Activated CD4-positive, CD25-positive, alpha-beta regulatory T cell treated with anti-CD3 and anti-CD28 coated beads, Interleukin-2, amount 50 U/mL, for 24 hours (primary cell): Measurements from ENCODE around the gene FRK.
A peak's percentile ranks its signal among the peaks of the same experiment; 100 is the strongest.
"Not testable (repeated sequence)": the region's sequence is repeated elsewhere in the genome, so short reads cannot be mapped to it uniquely, and the experiment has no call there.

Source experiments
- ATAC-seq, 2 donors: fragments of 150-1000 bp; cut with Tn5 transposase; one replicate each; pipeline ENCODE4 v1.10.0; 2021; ENCODE audit warnings: mild to moderate bottlenecking in 1 of 2, moderate library complexity in 1 of 2

FRK gene, protein sequence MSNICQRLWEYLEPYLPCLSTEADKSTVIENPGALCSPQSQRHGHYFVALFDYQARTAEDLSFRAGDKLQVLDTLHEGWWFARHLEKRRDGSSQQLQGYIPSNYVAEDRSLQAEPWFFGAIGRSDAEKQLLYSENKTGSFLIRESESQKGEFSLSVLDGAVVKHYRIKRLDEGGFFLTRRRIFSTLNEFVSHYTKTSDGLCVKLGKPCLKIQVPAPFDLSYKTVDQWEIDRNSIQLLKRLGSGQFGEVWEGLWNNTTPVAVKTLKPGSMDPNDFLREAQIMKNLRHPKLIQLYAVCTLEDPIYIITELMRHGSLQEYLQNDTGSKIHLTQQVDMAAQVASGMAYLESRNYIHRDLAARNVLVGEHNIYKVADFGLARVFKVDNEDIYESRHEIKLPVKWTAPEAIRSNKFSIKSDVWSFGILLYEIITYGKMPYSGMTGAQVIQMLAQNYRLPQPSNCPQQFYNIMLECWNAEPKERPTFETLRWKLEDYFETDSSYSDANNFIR

DNA sequence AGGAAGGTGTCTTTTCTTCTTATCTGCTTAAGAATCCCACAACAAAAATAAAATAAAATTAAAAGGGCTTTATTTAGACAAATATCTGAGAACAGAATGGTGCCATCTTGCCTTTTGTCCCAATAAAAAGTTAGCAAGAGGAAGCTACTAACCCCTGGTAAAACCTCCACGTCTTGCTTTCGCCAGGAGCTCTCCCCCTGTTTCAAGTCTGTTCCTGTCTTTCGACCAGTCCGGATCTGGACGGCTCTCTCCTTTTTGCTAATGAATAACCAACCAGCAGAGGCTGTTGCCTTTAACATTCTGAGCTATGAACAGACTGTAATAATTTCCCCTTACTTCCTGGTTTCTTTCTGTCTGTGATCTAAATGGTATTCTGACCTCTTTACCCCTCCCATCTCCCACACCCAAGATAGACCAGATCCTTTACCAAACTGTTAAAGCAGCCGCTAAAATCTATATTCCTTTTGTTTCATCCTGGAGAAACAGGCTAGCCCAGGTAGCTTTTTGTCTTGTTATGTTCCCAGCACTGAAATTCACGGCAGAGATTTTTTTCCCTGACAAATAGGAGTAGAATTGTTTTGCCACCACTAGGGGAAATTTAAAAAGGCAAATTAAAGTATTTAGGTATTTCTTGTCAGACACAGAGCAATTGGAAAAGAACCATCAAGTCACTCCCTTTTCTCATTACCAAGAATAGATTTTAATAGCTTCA is at the start of gene FRK:
Gene FRK, minus strand, starts transcription at position 320 of the 712 bp plus-strand sequence. CDS start 580 bp downstream, outside the sequence.
- ATAC-seq: no peak

DNA sequence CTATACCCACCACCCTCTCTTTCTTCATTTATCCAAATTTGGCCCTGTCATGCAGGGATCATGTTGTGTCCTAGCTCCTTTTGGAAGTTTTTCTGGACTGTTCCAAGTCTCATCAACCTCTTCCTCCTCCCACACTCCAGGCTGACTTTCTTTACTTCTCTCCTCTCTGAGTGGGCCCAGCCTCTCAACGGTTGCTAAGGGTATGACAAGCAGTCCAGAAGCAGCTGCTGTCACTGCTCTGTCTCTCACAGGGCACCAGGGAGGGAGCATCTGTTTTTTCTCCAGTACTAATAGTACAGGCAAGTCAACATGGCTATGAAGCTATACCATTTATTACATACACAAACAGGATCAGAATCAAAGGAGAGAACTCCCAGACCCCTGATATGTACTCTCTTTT is 48.1 kb upstream of the FRK start:
- no peak for ATAC-seq

DNA sequence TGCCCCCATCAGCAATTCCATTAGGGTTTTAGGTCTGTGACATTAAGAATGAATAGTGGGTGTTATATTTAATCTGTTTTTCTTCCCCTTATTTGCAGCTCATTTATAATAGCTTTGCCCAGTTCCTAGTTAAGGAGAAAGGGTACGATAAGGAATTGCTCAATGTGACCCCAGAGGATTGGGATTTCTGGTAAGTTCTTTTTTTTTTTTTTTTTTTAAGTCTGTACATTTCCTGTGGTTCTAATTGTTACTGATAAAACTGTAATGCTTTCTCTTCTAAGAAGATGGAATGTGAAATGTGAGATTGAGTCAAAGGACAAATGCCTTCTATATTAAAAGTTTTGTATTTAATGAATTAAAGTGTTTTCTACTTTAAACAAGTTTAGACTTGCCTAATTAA is 45.5 kb upstream of the FRK start:
- ATAC-seq: no peak

DNA sequence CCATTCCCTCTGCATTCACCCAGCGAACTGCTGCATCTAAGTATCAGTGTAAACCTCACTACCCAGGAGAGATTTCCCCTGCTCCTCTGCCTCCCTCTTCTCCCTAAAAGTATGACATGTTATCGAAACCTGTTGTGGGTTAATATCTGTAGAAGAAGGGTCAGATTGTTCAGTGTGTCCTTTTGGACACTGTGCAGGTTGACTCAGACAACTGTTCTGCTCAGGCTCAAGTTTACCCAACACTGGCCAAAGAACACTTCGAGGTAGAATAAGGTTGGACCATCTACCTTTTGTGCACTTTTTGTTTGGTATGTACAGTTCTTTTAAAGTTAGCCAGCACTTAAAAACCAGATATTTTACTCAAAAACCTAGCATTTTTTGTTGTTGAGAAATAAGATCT is 44.6 kb upstream of the FRK start:
- no peak for ATAC-seq

DNA sequence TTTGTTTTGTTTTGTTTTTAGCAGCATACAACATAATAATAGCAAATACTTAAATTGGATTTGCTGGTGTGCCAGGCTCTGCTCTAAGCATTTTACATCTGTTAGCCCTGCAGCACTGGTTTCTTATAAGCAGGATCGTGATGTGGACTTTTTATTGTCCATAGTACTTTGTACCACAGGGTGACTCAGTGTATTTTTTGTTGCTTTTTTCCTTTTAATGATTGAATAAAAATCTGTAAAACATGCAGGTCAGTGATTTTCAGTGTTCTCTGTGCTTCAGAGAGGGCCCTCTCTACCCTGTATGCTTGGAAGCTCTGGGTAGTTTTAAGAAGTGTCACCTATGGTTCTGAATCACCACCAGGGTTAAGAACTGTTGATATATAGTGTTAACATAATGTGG is 43.9 kb upstream of the FRK start:
- ATAC-seq: no peak

DNA sequence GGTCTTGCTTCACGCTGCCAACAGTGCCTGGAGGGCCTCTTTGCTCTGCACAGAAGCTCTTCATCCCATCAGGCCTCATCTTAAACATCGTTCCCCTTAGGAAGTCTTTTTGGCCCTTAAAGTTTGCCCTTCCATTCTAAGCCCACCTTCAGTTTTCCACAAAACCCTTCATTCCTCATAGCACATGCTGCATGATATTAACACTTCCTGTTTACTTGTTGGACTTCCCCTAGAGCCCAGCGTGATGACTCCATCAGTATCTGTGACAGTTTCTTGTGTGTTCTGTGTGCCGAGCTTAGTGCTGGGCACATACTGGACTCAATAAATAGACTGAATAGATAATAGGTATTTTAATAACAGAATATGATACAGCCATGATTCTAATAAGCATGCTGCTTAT is 42.2 kb upstream of the FRK start:
- no peak for ATAC-seq

DNA sequence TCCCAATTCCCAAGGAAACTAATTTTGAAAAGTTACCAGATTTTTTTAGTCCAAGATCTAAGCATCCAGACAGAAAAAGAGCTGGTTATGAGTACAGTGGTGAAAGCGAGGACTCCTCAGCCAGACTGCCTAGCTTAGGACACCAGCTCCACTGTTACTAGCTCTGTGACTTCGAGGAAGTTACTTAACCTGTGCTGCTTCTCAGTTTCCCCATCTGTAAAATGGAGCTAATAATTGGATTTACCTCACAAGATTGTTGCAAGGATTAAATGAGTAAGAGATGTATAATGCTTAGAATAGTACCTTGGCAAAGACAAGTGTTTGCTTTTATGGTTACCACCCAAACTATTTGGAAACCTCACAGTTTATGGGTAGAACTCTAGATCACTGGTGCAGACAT is 41.1 kb upstream of the FRK start:
- no peak for ATAC-seq

DNA sequence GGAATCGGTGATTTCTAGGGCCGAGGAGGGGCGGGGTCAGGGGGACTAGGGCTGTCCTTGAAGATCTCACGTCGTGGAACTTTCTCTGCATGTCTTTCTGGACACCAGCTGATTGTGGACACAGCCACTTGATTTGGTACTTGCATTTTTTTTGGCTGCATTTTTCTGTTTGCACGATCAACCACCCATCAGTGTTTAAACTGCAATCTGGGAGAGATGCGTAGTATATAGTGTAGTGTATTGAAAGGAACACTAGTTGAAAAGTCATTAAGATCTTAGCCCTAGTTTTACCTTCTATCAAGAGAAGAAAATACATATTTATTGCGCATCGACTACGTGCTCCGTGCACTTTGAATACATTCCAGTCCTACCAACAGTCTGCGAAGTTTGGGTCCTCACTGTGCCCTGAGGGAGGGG is 40.6 kb upstream of the FRK start:
- ATAC-seq: no peak

DNA sequence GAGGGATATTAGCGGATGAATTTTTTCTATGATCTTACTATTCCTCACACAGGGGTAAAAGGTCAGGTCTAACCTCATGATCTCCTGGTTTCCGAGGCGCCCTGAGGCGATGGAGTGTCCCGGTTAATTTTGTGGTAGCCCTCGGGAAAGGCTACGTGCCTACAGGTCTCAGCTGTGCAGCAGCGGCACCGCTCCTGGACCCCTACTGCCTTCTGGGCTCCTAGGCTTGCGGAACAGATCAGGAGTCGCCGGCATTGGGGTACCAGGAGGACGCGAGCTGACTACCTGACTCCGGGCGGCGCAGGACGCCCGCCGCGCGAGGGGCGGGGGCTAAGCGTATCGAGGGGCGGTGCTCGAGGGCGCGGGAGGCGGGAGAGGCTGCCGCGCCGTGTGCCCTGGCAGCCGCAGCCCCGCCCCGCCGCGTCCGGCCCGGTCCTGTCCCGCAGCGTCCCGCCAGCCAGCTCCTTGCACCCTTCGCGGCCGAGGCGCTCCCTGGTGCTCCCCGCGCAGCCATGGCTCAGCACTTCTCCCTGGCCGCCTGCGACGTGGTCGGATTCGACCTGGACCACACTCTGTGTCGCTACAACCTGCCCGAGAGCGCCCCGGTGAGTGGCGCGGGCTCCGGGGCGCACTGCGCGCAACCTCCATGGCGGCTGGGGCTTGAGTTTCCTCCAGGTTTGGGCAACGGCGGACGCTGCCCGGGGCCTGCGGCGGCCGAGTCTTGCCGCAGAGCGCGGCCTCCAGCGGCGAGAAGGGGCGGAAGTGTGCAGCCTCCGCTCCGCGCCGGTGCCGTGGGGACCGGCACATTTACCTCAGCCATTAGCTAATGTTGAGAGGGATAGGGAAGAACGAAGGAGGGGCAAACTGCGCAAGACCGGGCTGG is 40.0 kb upstream of the FRK start, which contains the start of gene NT5DC1:
Gene NT5DC1, plus strand, starts transcription at position 435 of the 883 bp plus-strand sequence. Its CDS starts 78 bp downstream, at position 513.
- peak; percentile 92 to 95 for ATAC-seq

DNA sequence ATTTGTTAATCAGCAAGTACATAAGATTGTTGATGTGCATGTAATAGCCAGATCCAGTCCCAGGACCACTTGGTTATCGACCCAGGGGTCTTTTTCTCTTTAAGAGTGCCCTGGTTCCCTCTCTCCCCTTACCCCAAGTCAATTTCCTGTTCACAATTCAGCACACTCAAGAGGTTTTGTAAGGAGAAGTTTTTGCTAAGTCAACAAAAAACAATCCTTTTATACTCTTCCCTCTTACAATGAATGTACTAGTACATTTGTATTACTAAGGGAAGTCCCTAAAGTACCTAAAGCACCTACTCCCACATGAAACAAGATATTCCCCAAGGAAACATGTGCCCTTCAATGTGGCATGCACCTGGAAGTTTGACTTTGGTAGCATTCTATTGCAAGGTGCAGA is 38.3 kb upstream of the FRK start:
- ATAC-seq: no peak

DNA sequence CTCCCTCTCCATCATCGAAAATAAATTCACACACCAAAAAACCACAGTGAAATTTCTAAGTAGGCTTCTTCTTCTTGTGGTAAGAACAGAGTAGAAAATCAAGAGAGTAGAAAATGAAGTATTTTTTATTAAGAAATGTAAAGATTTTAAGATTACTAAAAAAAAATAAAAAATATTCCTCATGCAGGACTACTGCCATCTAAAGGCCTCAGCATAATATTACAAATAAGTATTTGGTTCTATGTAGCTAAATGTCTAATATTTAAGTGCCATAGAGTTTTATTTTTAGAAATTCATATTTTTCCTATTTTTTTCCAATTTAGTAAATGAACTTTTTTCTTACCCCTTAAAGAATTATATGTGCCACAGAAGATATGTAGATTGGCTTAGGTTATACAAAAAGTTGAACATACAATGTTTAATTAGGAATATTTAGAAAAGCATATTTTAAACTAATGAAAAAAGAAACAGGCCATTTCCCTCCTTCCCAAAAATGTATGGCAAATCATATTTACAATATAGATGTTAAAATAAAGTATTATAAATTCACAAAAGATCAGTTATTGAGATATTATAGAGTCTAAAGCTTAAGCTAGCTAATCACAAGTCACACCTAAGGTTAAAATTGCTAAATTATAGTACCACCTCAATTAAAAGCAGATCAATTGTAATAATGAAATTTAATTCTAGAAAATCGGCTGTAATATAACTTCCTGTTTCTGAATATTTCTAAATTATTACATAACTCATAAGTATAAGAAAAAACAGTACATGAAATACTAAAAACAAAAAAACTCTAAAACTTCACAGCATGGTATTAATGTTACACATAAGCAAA is 36.5 kb upstream of the FRK start:
- ATAC-seq: no peak

DNA sequence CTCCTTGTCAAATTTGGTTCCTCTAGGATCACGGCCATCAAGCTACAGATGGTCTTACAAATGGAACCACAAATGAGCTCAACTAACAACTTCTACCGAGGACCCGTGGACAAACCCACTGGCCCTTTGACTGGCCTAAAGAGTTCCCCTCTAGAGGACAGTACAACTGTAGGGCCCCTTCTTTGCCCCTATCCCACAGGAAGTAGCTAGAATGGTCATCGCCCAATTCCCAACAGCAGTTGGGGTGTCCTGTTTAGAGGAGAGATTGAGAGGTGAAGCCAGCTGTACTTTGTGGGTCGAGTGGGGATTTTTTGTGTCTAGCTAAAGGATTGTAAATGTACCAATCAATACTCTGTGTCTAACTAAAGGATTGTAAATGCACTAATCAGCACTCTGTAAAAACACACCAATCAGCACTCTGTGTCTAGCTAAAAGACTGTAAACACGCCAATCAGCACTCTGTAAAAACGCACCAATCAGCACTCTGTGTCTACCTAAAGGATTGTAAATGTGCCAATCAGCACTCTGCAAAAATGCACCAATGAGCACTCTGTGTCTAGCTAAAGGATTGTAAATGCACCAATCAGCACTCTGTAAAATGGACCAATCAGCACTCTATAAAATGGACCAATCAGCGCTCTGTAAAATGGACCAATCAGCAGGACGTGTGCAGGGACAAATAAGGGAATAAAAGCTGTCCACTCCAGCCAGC is 35.5 kb upstream of the FRK start:
- ATAC-seq: not testable (repeated sequence)

DNA sequence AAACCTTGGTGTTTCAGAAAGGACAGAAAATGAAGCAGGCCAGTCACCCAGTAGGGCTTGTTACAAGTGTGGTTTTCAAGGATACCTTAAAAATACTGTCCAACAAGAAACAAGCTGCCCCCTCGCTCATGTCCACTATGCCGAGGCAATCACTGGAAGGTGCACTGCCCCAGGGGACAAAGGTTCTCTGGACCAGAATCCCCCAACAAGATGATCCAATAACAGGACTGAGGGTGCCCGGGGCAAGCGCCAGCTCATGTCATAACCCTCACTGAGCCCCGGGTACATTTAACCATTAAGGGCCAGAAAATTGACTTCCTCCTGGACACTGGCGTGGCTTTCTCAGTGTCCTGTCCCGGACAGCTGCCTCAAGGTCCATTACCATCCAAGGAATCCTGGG is 33.4 kb upstream of the FRK start:
- ATAC-seq: no peak

DNA sequence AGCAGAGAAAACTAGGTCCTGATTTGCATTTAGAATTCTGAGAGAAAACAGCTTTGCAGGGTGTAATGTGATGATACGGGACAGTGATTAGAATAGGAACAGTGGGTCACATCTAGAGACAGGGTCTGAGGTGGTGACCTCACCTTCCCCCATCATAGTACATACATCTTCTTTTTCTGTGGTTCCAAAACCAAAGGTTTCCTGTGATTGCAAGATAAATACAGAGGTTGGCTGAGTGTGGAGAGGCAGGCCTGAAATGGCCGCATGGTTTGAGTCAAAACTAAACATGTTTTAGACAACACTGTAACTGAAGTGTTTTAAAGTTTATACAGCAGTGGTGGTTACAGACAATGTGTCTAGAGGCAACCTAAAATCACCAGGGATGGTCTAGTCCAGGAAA is 29.6 kb upstream of the FRK start:
- ATAC-seq: no peak

DNA sequence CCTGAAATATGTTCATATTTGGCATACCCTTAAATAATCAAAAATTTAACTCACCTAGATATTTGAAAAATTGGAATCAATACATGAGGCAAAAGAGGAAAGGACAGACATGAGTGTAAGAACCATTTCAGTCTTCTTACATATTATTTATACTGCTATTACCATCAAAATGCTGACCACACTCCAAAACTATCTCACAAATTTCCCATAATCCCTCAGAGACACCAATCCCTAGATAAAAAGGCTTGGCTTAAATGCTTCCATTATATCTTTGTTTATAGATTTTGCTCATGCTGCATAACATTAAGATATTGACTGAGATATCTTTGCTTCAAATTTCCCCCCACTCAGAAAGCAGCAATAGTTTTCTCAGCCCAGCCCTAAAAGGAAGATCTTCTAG is 28.3 kb upstream of the FRK start:
- ATAC-seq: no peak

DNA sequence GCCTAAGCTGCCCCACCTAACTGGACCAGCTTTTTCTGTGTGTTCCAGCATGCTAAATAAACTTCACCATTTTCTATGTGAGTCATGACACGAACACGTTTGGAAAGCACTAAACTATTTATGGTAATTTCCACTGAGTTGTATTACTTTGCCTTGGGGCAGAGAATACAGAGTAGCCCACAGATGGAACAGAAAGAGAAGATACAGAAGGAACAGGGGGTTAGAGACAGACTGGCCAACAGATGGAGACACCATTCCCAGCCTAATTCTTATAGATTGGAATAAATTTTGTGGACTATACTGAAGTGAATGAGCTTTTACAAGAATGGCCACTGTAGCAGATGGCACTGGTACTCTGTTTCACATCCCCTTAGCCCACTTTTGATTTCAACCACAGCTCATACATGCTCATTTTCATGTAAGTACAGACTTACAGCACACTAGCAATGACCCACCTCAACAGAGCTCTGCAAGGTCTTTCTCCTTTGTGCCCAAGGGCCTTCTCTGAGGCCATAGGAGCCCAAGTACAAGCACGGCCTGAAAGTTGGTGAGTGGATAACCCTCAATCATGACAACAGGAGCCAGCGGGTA is 26.8 kb upstream of the FRK start:
- peak; percentile 35 to 38 for ATAC-seq

DNA sequence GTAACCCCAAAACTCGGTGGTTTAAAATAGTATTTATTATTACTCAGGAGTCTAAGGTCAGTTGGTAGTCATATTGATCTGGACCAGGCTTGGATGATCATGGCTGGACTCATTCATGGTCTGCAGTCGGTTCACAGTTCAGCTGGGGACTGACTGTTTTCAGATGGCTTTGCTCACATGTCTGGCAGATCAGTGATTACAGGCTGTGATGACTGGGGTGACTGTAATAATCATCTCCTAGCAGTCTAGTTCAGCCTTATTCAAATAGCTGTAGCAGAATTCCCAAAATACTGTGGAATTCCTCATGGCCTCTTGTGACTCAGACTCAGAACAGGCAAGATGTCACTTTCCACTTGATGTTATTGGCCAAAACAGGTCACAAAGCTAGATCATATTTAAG is 23.6 kb upstream of the FRK start:
- no peak for ATAC-seq

DNA sequence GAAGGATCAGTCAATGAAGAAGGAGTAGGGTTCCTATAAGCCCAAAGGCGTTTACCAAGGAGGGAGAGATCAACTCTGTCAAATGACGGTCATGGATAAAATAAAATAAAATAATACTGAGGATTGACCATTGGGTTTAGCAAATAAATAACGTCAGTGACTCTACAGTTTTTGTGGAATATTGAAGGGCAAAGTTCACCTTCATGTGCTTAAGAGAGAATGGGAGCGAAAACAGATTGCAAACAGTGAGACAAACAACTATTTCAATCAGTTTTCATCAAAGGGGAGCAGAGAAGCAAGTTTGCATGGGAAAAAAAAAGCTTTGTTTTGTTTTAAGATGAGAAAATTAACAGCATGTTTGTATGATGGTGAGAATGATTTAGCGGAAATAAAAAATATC is 22.4 kb upstream of the FRK start:
- no peak for ATAC-seq

DNA sequence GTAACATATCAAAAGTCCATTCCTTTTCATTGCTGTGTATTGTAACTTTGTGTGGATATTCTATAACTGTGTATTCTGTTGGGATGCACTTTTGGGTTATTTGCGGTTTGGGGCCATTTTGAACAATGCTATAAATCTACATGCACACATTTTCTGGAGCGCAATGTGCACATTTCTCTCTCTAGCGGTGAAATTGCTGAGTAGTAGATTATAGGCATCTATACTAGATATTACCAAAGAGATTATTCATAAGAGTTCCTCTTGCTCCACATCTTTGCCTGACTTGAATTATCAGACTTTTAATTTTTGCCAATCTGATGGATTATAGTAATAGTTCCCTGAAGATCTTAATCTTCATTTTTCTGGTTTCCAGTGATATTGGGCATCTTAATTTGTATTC is 18.3 kb upstream of the FRK start:
- no peak for ATAC-seq

DNA sequence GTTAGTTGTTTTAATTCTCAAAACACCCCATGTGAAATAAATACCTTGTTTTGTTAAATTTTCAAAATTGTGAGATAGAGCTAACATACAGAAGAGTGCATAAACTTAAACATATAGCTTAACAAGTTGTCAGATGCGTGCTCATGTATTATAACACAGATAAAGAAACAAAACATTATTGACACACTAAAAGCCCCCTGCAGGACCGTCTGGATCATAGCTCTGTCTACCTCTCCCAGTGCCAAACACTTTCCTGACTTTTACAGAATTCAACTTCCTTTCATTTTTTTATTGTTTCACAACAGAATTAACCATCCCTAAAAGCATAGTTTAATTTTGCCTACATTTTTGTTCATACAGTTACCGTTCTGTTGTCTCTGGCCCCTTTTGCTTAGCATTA is 17.8 kb upstream of the FRK start:
- no peak for ATAC-seq
